ENCODE measurements around the gene CAPN14. TPM values are rescaled to one million over a fixed set of nuclear protein-coding genes. Genes with fewer than 3 reads are reported as not detected.

The CAPN14 gene
- total and polyA plus RNA-seq, 2 of the 4 experiments (the other 2 are of a cell fraction) = under 0.01 to 0.09 TPM

DNA sequence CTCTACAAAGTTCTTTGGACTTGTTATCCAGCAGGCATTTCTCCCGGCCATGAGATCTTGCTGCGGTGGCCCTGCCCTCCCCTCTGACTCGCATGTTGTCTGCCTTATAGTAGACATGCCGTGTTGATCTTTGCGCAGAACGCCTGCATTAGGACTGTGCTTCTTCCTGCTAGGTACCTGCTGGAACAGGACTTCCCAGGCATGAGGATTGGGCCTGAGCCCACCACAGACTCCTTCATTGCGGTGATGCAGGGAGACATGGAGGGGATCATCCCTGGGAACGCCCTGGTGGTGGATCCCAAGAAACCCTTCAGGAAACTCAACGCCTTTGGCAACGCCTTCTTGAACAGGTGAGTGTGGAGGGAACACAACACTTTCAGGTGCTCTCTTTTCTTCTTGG is 26.8 kb upstream of the CAPN14 start:
- no peak overlapping the region for H4K5ac ChIP-seq (ENCODE audit: low read depth, low read length)
- no TSS peak for BruUV-seq (replicated peaks)
- H2BK15ac ChIP-seq (ENCODE audit: low read depth, low read length) = no peak overlapping the region
- H3K79me1 ChIP-seq (ENCODE audit: low read depth in 1 of 2, low read length in 2 of 2) = peaks cover 0 to 19% of the 10 kb centered on the region in 2 experiments; a peak in 3 of 4 replicates
- no peak overlapping the region for H2AK5ac ChIP-seq (ENCODE audit: low read depth, low read length)
- no peak overlapping the region for H3K4ac ChIP-seq (ENCODE audit: low read depth, low read length)
- no peak overlapping the region for H2BK5ac ChIP-seq (ENCODE audit: low read depth, low read length, poor library complexity, severe bottlenecking)
- no peak overlapping the region for H3K23ac ChIP-seq (ENCODE audit: low read depth, low read length)
- in situ Hi-C loops (cut with MboI; ENCODE audit: low sequenced_read_pairs) (no loop called here), intact Hi-C loops (cut with micrococcal nuclease) (no loop called here), dilution Hi-C loops (cut with HindIII; ENCODE audit: low sequenced_read_pairs, unreplicated experiment) (no loop called here)
- no peak overlapping the region for H2AK9ac ChIP-seq (replicated peaks; ENCODE audit: low read depth, low read length, poor library complexity)
- no peak overlapping the region for H2AFZ ChIP-seq (replicated peaks; ENCODE audit: low read length, poor library complexity)
- H3K4me3 ChIP-seq (ENCODE audit: insufficient read depth, low read depth, low read length) = no peak overlapping the region
- TF ChIP-seq CEBPB (IDR thresholded peaks at IDR 0.05; ENCODE audit: low read depth, low read length) (no peak), MXI1 (IDR thresholded peaks at IDR 0.05; ENCODE audit: borderline replicate concordance, low read depth, low read length) (no peak), BHLHE40 (IDR thresholded peaks at IDR 0.05; ENCODE audit: low read depth, low read length) (no peak), RCOR1 (IDR thresholded peaks at IDR 0.05; ENCODE audit: insufficient replicate concordance, low read length) (no peak), MAZ (IDR thresholded peaks at IDR 0.05; ENCODE audit: borderline replicate concordance, low read depth, low read length) (no peak), RAD21 (IDR thresholded peaks at IDR 0.05; ENCODE audit: low read length) (no peak), CHD1 (IDR thresholded peaks at IDR 0.05; ENCODE audit: low read depth, low read length) (no peak), NFE2L2 (IDR thresholded peaks at IDR 0.05; ENCODE audit: low read depth, low read length) (no peak), SMC3 (IDR thresholded peaks at IDR 0.05; ENCODE audit: low read depth, low read length) (no peak), FOS (IDR thresholded peaks at IDR 0.05; ENCODE audit: low read depth, low read length) (no peak), RFX5 (IDR thresholded peaks at IDR 0.05; ENCODE audit: low read depth, low read length) (no peak), POLR2A (IDR thresholded peaks at IDR 0.05; ENCODE audit: low read depth, low read length) (no peak)
- TF ChIP-seq, protein P1, sequence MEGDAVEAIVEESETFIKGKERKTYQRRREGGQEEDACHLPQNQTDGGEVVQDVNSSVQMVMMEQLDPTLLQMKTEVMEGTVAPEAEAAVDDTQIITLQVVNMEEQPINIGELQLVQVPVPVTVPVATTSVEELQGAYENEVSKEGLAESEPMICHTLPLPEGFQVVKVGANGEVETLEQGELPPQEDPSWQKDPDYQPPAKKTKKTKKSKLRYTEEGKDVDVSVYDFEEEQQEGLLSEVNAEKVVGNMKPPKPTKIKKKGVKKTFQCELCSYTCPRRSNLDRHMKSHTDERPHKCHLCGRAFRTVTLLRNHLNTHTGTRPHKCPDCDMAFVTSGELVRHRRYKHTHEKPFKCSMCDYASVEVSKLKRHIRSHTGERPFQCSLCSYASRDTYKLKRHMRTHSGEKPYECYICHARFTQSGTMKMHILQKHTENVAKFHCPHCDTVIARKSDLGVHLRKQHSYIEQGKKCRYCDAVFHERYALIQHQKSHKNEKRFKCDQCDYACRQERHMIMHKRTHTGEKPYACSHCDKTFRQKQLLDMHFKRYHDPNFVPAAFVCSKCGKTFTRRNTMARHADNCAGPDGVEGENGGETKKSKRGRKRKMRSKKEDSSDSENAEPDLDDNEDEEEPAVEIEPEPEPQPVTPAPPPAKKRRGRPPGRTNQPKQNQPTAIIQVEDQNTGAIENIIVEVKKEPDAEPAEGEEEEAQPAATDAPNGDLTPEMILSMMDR (conservative IDR thresholded peaks at IDR 0.05; ENCODE audit: low read depth, low read length) = no peak
- TF ChIP-seq, protein P2, sequence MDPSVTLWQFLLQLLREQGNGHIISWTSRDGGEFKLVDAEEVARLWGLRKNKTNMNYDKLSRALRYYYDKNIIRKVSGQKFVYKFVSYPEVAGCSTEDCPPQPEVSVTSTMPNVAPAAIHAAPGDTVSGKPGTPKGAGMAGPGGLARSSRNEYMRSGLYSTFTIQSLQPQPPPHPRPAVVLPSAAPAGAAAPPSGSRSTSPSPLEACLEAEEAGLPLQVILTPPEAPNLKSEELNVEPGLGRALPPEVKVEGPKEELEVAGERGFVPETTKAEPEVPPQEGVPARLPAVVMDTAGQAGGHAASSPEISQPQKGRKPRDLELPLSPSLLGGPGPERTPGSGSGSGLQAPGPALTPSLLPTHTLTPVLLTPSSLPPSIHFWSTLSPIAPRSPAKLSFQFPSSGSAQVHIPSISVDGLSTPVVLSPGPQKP (IDR thresholded peaks at IDR 0.05; ENCODE audit: borderline replicate concordance, low read depth, low read length) = no peak
- TF ChIP-seq, protein P3, sequence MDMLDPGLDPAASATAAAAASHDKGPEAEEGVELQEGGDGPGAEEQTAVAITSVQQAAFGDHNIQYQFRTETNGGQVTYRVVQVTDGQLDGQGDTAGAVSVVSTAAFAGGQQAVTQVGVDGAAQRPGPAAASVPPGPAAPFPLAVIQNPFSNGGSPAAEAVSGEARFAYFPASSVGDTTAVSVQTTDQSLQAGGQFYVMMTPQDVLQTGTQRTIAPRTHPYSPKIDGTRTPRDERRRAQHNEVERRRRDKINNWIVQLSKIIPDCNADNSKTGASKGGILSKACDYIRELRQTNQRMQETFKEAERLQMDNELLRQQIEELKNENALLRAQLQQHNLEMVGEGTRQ (IDR thresholded peaks at IDR 0.05; ENCODE audit: low read depth, low read length) = no peak
- peaks cover 23% of the 10 kb centered on the region for H3K36me3 ChIP-seq (ENCODE audit: control insufficient read depth, insufficient read depth, low read length)
- no peak overlapping the region for H4K91ac ChIP-seq (ENCODE audit: insufficient read depth, low read depth, low read length)
- no peak overlapping the region for H2BK20ac ChIP-seq (ENCODE audit: low read depth, low read length)
- H3K9ac ChIP-seq (ENCODE audit: low read depth, low read length) = no peak overlapping the region
- H3K9me3 ChIP-seq (ENCODE audit: control insufficient read depth, insufficient read depth, low read length) = no peaks in the 10 kb centered on the region
- peaks cover 6% of the 10 kb centered on the region for H3K4me1 ChIP-seq (ENCODE audit: control insufficient read depth, insufficient read depth, low read length)
- no peak overlapping the region for H4K8ac ChIP-seq (ENCODE audit: low read depth in 2 of 2, low read length in 2 of 2)
- no peaks in the 10 kb centered on the region for H3K27me3 ChIP-seq (ENCODE audit: control insufficient read depth, insufficient read depth, low read length)
- ChIA-PET CTCF (interaction anchor here (1.1 kb wide), 1 partner anchor 89 kb away, joined by 3 read pairs; no protein-coding TSS in a partner anchor), POLR2A (ENCODE audit: unreplicated experiment) (no interaction called here)
- ATAC-seq (ENCODE audit: low read depth) = no peak
- peaks cover 6% of the 10 kb centered on the region; the same call in 1 of the 2 replicates for H3K9me1 ChIP-seq (ENCODE audit: insufficient read depth, low read length)
- 0 out of 2 replicates have a peak, but pooled peaks cover 3% of the 10 kb centered on the region for H4K20me1 ChIP-seq (ENCODE audit: insufficient read depth, low read length)
- no peak overlapping the region for H3K4me2 ChIP-seq (ENCODE audit: low read depth, low read length)
- no peak overlapping the region for H2BK120ac ChIP-seq (ENCODE audit: low read depth, low read length)
- no peak overlapping the region for H3K14ac ChIP-seq (replicated peaks; ENCODE audit: low read depth, low read length)
- H3K27ac ChIP-seq (ENCODE audit: insufficient read depth, low read length) = no peak overlapping the region
- no peak overlapping the region for H3K18ac ChIP-seq (ENCODE audit: low read depth, low read length)
- no peak overlapping the region for H3K56ac ChIP-seq (ENCODE audit: extremely low read depth, insufficient read depth, low read length)
- DNase-seq = no peak
- WGBS, 2 experiments (ENCODE audit: extremely low coverage in 2 of 2, insufficient read length in 1 of 2) = 94% methylated on average over 6 of the region's 10 CpGs; no CpG with 5 or more reads in 1 of the 2 experiments
